B cell (primary cell): ENCODE results near the gene NEMP1.

ENCODE experiments used
- CTCF ChIP-seq: fragments of 200-600 bp; IDR thresholded peaks from one replicate; pipeline ENCODE4 v1.8.0; 2022; ENCODE audit warnings: antibody characterized with exemption, mild to moderate bottlenecking
- EZH2 ChIP-seq: IDR thresholded peaks from 2 replicates; pipeline ENCODE4 v1.6.1; 2012; ENCODE audit warnings: borderline replicate concordance, low read depth, mild to moderate bottlenecking, moderate library complexity, low read length; ENCODE audit not compliant: insufficient read depth, poor library complexity, severe bottlenecking

GRCh38 chr12:57012600-57013465 lies 65.8 kb downstream of the NEMP1 start:
- TF ChIP-seq CTCF (no peak), EZH2 (no peak)
